Measurements from ENCODE around the gene GOLM1. TPM values are rescaled to one million over a fixed set of nuclear protein-coding genes. Genes with fewer than 3 reads are reported as not detected.

GOLM1 gene
- total RNA-seq, 3 donors from 2014 or later (not counting 1 experiment from before 2014, with no cell fraction given): 12.9 to 24.4 (median 20.2) TPM

DNA sequence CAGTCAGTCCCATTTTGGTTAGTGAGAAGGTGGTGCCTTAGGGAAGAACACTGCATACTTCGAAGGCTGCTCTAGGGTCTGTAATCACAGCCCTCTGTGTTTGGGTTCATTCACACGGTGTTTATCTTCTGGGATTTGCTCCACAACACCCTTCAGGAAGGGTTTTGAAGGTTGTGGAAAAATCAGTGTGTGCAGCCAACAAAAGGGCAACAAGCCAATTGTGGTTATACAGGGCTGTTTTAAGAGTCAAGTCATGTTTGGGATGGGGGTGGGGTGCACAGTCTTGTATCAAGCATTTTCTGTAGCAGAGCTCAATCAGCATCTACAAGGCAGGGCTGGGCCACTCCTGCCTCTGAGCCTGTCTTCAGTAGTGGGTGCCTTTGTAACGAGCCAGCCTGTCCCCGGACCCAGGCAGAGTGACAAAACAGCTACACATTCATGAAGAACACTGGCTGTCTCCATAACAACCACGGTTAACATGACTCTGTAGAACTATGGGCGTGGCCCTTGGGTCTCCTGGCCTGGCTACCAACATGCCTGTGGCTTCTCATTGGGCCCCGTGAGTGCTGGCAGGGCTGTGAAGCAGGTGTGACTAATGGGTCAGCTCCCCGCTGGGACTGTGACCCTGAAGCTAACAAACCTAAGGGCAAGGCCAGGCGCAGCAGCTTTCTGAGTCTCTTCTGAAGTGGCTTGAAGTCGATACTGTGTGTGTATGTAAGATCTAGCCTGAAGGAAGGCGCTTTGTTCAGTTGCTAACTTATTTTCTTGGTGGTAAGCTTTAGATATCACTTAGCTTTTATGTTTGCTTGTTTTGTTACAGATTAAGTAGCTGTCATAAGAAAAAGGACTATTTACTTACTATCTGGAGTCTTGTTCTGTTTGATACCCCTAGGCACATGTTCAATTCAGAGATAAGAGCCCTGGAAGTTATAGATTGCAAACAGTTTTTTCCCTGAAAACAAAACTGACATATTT lies 27.9 kb upstream of the GOLM1 start:
- Histone ChIP-seq H3K9me3 (ENCODE audit: control insufficient read depth, insufficient read depth, low read length) (no peaks in the 10 kb centered on the region), H3K4me3 (ENCODE audit: low read length) (no peak overlapping the region), H3K27me3 (ENCODE audit: control insufficient read depth, insufficient read depth, low read length) (no peaks in the 10 kb centered on the region), H3K4me1 (ENCODE audit: control insufficient read depth, insufficient read depth, low read length) (no peaks in the 10 kb centered on the region), H3K36me3 (ENCODE audit: control insufficient read depth, insufficient read depth, low read length) (no peaks in the 10 kb centered on the region), H3K27ac (ENCODE audit: low read length) (no peak overlapping the region)
- Mint-ChIP-seq H3K27me3 (ENCODE audit: low read depth in 2 of 2) (peaks cover 8 to 14% of the 10 kb centered on the region in 2 donors), H3K27ac (no peak overlapping the region), H3K36me3 (no peaks in the 10 kb centered on the region), H3K4me1 (no peaks in the 10 kb centered on the region), H3K9me3 (no peaks in the 10 kb centered on the region), H3K4me3 (no peak overlapping the region)
- DNase-seq: no peak
- peak in 1 of 3 donors; percentile 36 for ATAC-seq
- TF ChIP-seq, protein P1, sequence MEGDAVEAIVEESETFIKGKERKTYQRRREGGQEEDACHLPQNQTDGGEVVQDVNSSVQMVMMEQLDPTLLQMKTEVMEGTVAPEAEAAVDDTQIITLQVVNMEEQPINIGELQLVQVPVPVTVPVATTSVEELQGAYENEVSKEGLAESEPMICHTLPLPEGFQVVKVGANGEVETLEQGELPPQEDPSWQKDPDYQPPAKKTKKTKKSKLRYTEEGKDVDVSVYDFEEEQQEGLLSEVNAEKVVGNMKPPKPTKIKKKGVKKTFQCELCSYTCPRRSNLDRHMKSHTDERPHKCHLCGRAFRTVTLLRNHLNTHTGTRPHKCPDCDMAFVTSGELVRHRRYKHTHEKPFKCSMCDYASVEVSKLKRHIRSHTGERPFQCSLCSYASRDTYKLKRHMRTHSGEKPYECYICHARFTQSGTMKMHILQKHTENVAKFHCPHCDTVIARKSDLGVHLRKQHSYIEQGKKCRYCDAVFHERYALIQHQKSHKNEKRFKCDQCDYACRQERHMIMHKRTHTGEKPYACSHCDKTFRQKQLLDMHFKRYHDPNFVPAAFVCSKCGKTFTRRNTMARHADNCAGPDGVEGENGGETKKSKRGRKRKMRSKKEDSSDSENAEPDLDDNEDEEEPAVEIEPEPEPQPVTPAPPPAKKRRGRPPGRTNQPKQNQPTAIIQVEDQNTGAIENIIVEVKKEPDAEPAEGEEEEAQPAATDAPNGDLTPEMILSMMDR (IDR thresholded peaks at IDR 0.05): no peak
- intact Hi-C loops (cut with micrococcal nuclease): no loop called here
- WGBS (ENCODE audit: insufficient coverage): 74% methylated on average over 11 of the region's 11 CpGs

DNA sequence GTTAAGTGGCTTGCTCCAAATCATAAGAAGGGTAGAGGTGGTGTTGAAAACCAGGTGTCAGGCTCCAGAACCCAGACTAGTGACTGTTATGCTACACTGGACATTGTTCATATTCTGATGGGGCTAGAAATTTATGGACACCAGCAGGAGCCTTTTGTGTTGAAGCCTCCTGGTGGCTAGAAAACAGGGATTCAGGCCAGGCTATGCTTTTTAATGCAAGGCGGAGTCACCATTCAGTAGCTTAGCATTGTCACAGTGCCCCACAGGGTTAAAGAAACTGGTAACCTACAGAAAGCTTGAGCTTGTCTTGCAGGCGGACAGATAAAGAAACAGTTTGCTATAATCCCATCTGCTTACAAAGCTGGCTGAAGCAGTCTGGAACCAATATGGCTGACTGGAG lies 23.0 kb upstream of the GOLM1 start:
- TF ChIP-seq, protein P1 (IDR thresholded peaks at IDR 0.05): no peak
- no peaks in the 10 kb centered on the region for H3K9me3 ChIP-seq (ENCODE audit: control insufficient read depth, insufficient read depth, low read length)
- Mint-ChIP-seq H3K27ac (no peak overlapping the region), H3K4me3 (no peak overlapping the region), H3K27me3 (ENCODE audit: low read depth in 2 of 2) (peaks cover 5 to 16% of the 10 kb centered on the region in 2 donors), H3K9me3 (no peaks in the 10 kb centered on the region), H3K4me1 (no peaks in the 10 kb centered on the region), H3K36me3 (no peaks in the 10 kb centered on the region)
- no peaks in the 10 kb centered on the region for H3K36me3 ChIP-seq (ENCODE audit: control insufficient read depth, insufficient read depth, low read length)
- no peak overlapping the region for H3K4me3 ChIP-seq (ENCODE audit: low read length)
- no peak overlapping the region for H3K27ac ChIP-seq (ENCODE audit: low read length)
- no peaks in the 10 kb centered on the region for H3K4me1 ChIP-seq (ENCODE audit: control insufficient read depth, insufficient read depth, low read length)
- no peak for DNase-seq
- H3K27me3 ChIP-seq (ENCODE audit: control insufficient read depth, insufficient read depth, low read length): no peaks in the 10 kb centered on the region
- 93% methylated on average over 2 of the region's 2 CpGs for WGBS (ENCODE audit: insufficient coverage)
- no peak for ATAC-seq
- intact Hi-C loops (cut with micrococcal nuclease): no loop called here

DNA sequence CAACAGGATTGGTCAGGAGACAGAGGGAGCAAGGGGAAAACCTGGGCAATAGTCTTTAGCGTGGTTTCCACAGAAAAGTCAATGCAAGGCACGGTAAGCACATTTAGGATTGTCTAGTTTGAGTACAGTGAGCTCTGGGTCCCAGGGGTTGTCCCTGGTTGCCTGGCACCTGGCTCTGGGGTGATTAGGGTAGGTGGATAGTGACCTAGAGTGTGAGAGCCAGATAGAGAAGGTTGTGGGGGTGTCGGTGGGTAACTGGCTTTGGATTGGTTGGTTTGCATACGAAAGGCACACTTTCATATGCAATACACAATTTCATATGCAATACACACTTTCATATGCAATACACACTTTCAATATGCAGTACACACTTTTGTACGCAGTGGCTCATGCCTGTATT lies 20.1 kb upstream of the GOLM1 start:
- H3K36me3 ChIP-seq (ENCODE audit: control insufficient read depth, insufficient read depth, low read length): no peaks in the 10 kb centered on the region
- Mint-ChIP-seq H3K27me3 (ENCODE audit: low read depth in 2 of 2) (peaks cover 11 to 16% of the 10 kb centered on the region in 2 donors), H3K4me1 (no peaks in the 10 kb centered on the region), H3K9me3 (no peaks in the 10 kb centered on the region), H3K36me3 (no peaks in the 10 kb centered on the region), H3K4me3 (no peak overlapping the region), H3K27ac (no peak overlapping the region)
- no peak overlapping the region for H3K4me3 ChIP-seq (ENCODE audit: low read length)
- no peaks in the 10 kb centered on the region for H3K4me1 ChIP-seq (ENCODE audit: control insufficient read depth, insufficient read depth, low read length)
- DNase-seq (no peak), ATAC-seq (no peak)
- intact Hi-C loops (cut with micrococcal nuclease): no loop called here
- H3K27ac ChIP-seq (ENCODE audit: low read length): no peak overlapping the region
- H3K9me3 ChIP-seq (ENCODE audit: control insufficient read depth, insufficient read depth, low read length): no peaks in the 10 kb centered on the region
- TF ChIP-seq, protein P1 (IDR thresholded peaks at IDR 0.05): no peak
- no peaks in the 10 kb centered on the region for H3K27me3 ChIP-seq (ENCODE audit: control insufficient read depth, insufficient read depth, low read length)
- WGBS (ENCODE audit: insufficient coverage): 90% methylated on average over 4 of the region's 5 CpGs
